H1 (cell line): ENCODE results near the gene ABCC10. TPM values are rescaled to one million over a fixed set of nuclear protein-coding genes. Genes with fewer than 3 reads are reported as not detected.

ENCODE experiments used
- CEBPB ChIP-seq: IDR thresholded peaks from 2 replicates; pipeline ENCODE4 v1.6.1; 2012; ENCODE audit warnings: low read depth, low read length
- EP300 ChIP-seq, 2 experiments: IDR thresholded peaks; 1 replicate in 1 of 2; 2 replicates in 1 of 2; pipeline ENCODE4 v1.6.1; 2011 to 2012; ENCODE audit warnings: low read depth in 2 of 2, low read length in 2 of 2, mild to moderate bottlenecking in 2 of 2, borderline replicate concordance in 1 of 2, inconsistent platforms in 1 of 2, moderate library complexity in 1 of 2
- EZH2 ChIP-seq: fragments of 200-600 bp; sonication (generic); IDR thresholded peaks from 2 replicates; pipeline ENCODE4 v1.7.1; 2012; ENCODE audit warnings: low read depth, mild to moderate bottlenecking, moderate library complexity, low read length, inconsistent platforms; ENCODE audit not compliant: severe bottlenecking
- NRF1 ChIP-seq: IDR thresholded peaks from 2 replicates; pipeline ENCODE4 v1.6.1; 2011; ENCODE audit warnings: mild to moderate bottlenecking, low read depth, low read length, improper control_type of control experiment
- RAD21 ChIP-seq, 2 experiments: IDR thresholded peaks in 1 of 2; conservative IDR thresholded peaks in 1 of 2; 2 replicates each; pipeline ENCODE4 v1.6.1; 2011; ENCODE audit warnings: low read depth in 2 of 2, low read length in 2 of 2, improper control_type of control experiment in 1 of 2, inconsistent platforms in 1 of 2, mild to moderate bottlenecking in 1 of 2, moderate library complexity in 1 of 2
- SIN3A ChIP-seq, 2 experiments: IDR thresholded peaks in 1 of 2; conservative IDR thresholded peaks in 1 of 2; 2 replicates each; pipeline ENCODE4 v1.6.1; 2011 to 2012; ENCODE audit warnings: low read length in 2 of 2, improper control_type of control experiment in 1 of 2, low read depth in 1 of 2, mild to moderate bottlenecking in 1 of 2
- SP4 ChIP-seq: IDR thresholded peaks from 2 replicates; pipeline ENCODE4 v1.6.1; 2012; ENCODE audit warnings: low read length, inconsistent platforms
- SRF ChIP-seq: IDR thresholded peaks from 2 replicates; pipeline ENCODE4 v1.6.1; 2011; ENCODE audit warnings: mild to moderate bottlenecking, low read depth, low read length, moderate library complexity
- SUZ12 ChIP-seq: fragments of 200-600 bp; sonication (generic); IDR thresholded peaks from 2 replicates; pipeline ENCODE4 v1.6.1; 2012; ENCODE audit warnings: mild to moderate bottlenecking, inconsistent platforms, low read length, moderate library complexity, mixed read lengths
- polyA plus RNA-seq, 7 experiments: library from polyadenylated mRNA; depleted of rRNA in 3 of 7; stranded (reverse) in 5 of 7; unstranded in 2 of 7; fragments of >200 nt in 5 of 7; fragments of 200-250 nt in 2 of 7; gene quantifications; 1 replicate in 5 of 7; 2 replicates in 1 of 7; 4 replicates in 1 of 7; pipeline versions ENCODE4 v1.2.1 to v1.2.3, GENCODE V29; 2011 to 2013; ENCODE audit warnings: missing spikeins in 2 of 7, mixed read lengths in 2 of 7
- total RNA-seq: library from RNA; stranded (reverse); fragmentation: NEBNext Ultra II Directional; extraction: Animal tissue kit (Norgen Biotek cat#: 25700); gene quantifications from 2 replicates; pipeline ENCODE4 v1.2.1, GENCODE V29; 2021

Gene ABCC10
- total and polyA plus RNA-seq, 2 of the 8 experiments (the other 6 are each of a cell fraction or from before 2014, with no cell fraction given): 15.5 to 24.6 TPM

DNA sequence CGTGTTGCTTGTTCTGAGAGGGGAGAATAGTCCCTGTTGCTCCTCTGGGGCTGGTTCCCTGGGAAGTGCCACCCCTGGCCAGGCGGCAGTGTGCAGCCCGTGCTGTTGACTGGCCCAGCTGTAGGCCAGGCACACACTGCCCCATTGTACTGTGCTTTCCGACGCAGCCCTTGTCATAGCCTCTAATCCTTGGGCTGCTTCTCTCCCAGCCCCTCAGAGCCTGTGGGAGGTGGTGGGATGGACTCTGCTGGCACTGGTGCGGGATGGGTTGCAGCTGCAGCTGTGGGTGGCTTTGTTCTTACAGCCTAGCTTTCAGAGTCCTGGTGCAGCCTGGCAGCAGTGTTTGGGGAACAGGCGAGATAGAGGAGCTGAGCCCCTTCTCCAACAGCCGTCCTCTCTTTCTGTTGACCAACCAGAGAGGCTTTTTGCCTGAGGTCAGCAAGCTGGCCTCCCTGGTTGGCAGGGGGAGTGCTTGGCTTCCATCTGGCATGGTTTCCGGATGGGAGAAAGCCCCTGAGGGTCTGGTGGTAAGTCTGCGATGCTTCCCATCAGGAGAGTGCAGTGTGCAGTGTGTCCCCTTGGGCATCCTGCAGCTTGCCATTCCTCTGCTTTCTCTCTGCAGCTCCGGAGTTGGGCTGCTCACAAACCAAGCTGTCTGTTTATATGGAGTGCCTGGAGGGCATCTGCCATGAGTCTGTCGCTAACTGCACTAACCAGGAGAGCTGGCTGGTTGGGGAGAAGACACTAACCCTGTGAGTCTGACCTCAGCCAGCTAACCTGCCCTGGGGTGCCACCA lies 62.1 kb downstream of the ABCC10 start (continued):
- TF ChIP-seq SRF: no peak
- TF ChIP-seq NRF1: no peak
- TF ChIP-seq CEBPB: no peak
- TF ChIP-seq EZH2: no peak
- no peak for TF ChIP-seq SIN3A (conservative IDR thresholded peaks at IDR 0.05 in 1 of 2, IDR thresholded peaks at IDR 0.05 in 1 of 2; ENCODE audit: low read depth in 1 of 2, low read length in 2 of 2)
- no peak for TF ChIP-seq SP4
- no peak for TF ChIP-seq EP300 (IDR thresholded peaks at IDR 0.05; ENCODE audit: borderline replicate concordance in 1 of 2, low read depth in 2 of 2, low read length in 2 of 2)
- TF ChIP-seq RAD21 (IDR thresholded peaks at IDR 0.05 in 1 of 2, conservative IDR thresholded peaks at IDR 0.05 in 1 of 2; ENCODE audit: low read depth in 2 of 2, low read length in 2 of 2): no peak
- TF ChIP-seq SUZ12: no peak
- TF ChIP-seq, all 59 proteins: peak for 0
